ENCODE measurements around the gene FOXN1.

DNA sequence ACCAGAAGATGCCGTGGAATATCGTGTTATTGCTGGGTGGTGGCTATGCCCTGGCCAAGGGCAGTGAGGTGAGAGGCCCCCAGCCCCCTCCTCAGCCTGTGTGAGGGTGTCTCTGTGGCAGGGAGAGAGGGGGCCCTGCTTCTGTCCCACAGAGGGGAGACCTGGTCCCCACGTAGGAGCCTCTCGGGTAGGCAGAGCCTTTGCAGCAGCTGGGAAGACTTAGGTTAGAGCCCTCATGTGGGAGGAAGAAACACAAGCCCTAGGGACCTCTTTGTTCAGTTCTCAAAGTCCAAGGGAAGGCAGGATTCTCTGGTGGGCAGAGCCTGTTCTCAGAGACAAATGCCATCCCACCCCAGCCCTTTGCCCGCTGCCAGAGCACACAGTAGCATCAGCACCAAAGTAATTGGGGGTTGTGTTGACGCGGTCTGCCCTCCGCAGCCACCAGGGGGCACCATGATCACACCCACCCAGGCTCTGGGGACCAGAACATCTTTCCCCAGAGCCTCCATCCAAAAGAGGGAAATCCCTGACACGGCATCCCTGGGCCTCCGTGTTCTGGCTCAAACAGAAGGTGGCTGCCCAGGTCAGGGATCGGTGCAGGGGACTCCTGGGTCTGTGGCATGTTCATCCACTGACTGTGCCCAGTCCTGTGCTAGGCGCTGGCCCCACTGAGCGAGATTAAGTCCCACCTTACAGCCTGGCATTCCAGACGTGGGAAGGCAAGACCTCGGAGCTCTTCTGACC, 11.5 kb upstream of the FOXN1 start:
- TF ChIP-seq, protein P1, sequence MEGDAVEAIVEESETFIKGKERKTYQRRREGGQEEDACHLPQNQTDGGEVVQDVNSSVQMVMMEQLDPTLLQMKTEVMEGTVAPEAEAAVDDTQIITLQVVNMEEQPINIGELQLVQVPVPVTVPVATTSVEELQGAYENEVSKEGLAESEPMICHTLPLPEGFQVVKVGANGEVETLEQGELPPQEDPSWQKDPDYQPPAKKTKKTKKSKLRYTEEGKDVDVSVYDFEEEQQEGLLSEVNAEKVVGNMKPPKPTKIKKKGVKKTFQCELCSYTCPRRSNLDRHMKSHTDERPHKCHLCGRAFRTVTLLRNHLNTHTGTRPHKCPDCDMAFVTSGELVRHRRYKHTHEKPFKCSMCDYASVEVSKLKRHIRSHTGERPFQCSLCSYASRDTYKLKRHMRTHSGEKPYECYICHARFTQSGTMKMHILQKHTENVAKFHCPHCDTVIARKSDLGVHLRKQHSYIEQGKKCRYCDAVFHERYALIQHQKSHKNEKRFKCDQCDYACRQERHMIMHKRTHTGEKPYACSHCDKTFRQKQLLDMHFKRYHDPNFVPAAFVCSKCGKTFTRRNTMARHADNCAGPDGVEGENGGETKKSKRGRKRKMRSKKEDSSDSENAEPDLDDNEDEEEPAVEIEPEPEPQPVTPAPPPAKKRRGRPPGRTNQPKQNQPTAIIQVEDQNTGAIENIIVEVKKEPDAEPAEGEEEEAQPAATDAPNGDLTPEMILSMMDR (IDR thresholded peaks at IDR 0.05), result peak; percentile 71 to 89 (median 80)
- no peak for TF ChIP-seq POLR2A (IDR thresholded peaks at IDR 0.05)
